HG03439 (cell line): ENCODE results near the gene PRAMEF17.
"Not testable (repeated sequence)": the region's sequence is repeated elsewhere in the genome, so short reads cannot be mapped to it uniquely, and the experiment has no call there.

Experiments used
- ATAC-seq: cut with Tn5 transposase; IDR thresholded peaks from one replicate; pipeline ENCODE4 v1.9.1; 2021; ENCODE audit warnings: mild to moderate bottlenecking, moderate library complexity; ENCODE audit not compliant: unreplicated experiment

Gene PRAMEF17, protein sequence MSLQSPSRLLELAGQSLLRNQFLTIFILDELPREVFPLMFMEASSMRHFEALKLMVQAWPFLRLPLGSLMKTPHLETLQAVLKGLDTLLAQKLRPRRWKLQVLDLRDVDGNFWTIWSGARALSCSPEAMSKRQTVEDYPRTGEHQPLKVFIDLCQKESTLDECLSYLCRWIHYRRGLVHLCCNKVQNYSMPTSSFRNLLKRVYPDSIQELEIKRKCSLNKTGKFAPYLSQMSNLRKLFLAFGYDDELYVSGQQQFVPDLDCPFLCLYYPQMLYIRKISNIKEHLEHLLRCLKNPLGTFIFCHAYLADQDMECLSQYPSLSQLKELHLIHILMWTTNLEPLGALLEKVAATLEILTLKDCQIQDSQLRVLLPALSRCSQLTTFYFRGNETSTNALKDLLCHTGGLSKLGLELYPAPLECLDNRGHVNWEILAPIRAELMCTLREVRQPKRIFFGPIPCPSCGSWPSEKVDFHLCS

DNA sequence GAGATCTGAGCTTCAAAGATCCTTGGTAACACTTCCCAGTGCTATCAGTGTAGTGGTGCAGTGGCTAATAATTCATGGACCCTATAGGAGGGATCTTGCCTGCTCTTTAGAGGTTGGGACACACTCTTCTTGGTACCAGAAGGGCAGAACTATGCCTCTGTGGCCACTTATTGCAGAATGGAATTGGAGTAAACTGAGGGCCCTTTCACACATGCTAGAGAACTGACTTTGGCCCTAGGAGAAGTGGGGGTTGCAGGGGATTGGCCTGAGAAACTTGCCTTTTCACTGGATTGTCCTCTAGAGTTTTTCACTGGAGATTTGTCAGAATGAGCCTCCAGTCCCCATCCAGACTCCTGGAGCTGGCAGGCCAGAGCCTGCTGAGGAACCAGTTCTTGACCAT is at the start of gene PRAMEF17:
Gene PRAMEF17, plus strand, starts transcription at position 301 of the 400 bp plus-strand sequence. Its CDS starts 26 bp downstream, at position 327.
- not testable (repeated sequence) for ATAC-seq

DNA sequence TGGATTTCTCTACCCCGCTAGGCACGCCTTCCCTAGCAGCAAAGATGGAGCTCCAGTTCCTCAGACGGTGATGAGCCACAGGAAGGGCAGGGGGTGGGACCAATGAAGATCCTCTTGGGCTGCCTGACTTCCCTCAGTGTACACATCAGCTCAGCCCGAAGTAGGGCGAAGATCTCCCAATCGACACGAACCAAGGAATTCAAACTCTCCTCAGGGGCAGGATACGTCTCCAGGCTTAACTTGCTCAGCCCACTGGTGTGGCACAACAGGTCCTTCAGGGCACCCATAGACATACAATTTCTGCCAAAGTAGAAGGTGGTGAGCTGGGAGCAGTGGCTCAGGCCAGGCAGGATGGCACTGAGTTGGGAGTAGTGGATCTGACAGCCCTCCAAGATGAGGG is 46.9 kb upstream of the PRAMEF17 start:
- not testable (repeated sequence) for ATAC-seq

DNA sequence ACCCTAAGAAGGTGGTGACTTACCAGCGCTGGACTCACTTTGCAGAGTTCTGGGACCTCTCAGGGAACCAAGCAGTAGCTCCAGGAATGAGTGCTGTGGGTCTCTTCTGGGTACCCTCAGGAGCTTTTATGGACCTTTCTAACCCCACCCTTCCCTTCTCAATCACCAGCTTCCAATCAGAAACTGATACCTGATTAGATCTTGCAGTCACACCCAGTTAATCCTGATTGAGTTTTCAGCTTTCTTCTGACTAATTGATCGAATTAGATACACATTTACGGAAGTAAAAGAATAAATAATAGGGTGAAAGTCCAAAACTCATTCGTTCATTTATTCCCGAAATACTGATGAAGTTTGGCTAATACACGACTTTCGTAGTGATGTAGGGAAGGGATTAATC is 42.4 kb upstream of the PRAMEF17 start, which contains the start of gene PRAMEF14:
Gene PRAMEF14, minus strand, starts transcription at position 101 of the 400 bp plus-strand sequence. CDS start 1,820 bp downstream, outside the sequence.
- not testable (repeated sequence) for ATAC-seq

DNA sequence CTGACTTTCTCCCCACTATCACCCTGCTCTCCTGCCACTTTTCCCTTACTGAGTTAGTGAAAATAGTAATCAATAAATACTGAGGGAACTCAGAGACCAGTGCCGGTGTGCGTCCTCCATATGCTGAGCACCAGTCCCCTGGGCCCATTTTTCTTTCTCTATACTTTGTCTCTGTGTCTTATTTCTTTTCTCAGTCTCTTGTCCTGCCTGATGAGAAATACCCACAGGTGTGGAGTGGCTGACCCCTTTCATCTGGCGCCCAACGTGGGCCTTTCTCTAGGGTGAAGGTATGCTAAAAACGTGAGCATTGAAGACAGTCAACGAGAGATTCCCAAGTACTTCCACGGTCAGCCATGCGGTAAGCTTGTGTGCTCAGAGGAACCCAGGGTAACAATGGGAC is 36.0 kb upstream of the PRAMEF17 start:
- ATAC-seq, result not testable (repeated sequence)

DNA sequence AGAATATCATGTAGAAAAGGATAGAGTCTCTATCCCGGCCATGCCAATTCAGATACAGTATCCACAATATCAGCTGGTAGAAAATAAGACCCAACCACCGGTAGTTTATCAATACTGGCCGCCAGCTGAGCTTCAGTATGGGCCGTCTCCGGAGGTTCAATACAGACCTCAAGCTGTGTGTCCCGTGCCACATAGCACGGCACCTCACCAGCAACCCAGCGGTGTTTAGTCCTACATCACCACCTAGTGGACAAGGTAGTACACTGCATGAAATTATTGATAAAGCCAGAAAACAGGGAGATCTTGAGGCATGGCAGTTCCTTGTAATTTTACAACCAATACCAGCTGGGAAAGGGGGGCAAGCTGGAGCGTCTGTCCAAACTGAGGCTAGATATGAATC is 35.0 kb upstream of the PRAMEF17 start:
- ATAC-seq, result not testable (repeated sequence)

DNA sequence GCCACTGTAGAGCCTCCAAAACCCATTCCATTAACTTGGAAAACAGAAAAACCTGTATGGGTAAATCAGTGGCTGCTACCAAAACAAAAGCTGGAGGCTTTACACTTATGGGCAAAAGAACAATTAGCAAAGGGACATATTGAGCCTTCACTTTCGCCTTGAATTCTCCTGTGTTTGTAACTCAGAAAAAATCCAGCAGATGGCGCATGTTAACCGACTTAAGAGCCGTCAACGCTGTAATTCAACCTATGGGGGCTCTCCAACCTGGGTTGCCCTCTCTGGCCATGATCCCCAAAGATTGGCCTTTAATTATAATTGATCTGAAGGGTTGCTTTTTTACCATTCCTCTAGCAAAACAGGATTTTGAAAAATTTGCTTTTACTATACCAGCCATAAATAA is 32.7 kb upstream of the PRAMEF17 start:
- not testable (repeated sequence) for ATAC-seq

DNA sequence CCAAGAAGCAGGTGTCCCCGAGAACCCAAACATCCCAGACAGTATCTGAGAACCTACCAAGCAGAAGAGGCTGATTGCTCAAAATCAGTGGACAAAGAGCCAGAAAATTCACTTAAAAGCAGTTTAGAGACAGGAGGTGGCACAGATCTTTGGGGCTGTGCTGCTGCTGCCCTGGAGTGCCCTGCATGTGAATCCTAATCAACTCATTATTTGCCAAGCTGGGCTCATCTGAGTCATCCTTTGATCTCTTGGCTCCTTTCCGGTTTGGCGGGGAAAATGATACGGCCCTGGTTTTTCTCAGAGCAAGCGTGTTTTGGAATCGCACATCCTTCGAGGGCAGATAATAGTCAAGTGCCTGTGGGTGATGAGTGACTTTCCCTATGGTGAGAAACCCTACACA is 27.1 kb upstream of the PRAMEF17 start:
- not testable (repeated sequence) for ATAC-seq

DNA sequence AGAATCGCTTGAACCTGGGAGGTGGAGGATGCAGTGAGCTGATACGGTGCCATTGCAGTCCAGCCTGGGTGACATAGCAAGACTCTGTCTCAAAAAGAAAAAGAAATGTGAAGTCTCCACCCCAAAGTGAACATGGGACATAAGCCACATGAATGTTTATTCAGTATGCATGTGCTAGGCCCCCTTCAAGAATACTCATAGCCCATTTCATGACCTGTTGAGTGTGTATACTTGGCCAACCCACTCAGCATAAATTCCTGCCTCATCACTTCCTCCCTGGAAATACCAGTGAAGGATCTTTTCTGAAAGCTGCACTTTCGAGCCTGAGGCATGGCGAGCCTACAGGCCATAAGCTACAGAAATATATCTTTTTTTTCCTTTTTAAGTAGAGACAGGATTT is 24.5 kb upstream of the PRAMEF17 start:
- not testable (repeated sequence) for ATAC-seq

DNA sequence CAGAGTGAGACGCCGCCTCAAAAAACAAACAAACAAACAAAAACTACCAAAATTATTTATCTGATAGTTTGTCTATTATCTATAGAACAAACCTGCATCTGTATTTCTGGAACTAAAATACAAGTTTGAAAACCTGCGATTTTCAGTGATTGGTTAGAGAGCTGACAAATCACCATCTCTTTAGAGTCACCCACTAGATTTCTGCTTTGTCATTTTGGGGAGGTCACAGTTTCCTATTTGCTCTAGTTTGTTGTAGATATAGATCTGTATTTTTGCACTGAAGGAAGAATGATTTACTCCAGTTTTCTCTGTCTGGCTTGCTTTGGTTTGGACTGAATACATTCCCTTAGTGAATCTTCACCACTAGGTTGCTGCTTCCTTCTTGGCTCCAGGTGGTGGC is 22.9 kb upstream of the PRAMEF17 start:
- not testable (repeated sequence) for ATAC-seq

DNA sequence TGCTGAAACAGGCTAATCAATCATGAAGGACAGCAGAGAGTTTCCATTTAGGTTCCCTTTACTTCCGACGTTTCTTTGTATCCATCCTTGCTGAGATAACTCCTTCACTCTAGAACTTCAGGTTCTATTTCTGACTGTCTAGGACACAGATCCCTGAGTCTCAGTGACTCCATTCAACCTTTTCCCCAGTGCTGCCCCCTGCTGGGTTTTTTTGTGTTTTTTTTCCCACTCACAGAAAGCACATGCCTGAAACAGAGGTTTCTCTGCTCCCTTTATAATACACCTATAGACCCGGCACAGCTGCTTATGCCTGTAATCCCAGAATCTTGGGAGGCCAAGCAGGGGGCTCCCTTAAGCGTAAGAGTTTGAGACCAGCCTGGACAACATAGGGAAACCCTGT is 20.9 kb upstream of the PRAMEF17 start:
- ATAC-seq, result not testable (repeated sequence)

DNA sequence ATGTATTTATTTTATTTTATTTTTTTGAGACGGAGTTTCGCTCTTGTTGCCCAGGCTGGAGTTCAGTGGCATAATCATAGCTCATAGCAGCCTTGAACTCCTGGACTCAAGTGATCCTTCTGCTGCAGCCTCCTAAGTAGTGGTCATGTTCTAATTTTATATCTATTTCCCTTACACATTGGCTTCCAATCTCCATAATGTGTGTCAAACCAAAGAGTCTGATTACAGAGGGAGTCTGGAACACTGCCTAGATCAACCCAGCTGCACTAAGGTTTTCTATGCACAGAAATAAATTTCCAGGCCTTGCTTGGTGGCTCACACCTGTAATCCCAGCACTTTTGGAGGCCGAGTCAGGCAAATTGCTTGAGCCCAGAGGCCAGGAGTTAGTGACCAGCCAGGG is 10.4 kb upstream of the PRAMEF17 start:
- ATAC-seq, result not testable (repeated sequence)

DNA sequence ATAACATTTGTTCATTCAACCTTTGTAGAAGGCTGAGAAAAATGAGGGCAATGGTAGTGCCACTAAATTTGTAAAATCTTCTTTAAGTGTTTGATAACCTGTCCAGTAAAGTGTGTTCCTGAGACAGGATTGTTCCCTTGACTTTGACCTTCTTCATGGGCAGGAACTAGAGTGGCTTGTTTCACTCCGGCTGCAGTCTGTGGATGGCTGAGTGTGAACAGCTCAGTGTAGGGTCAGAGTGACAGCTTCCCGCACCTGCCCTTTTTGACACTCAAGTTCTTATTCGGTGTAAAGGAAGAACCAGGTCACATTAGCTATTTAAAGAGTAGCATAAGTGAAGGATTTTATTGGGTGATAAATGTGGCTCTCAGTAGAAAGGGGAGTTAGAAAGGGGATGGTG is 9.1 kb upstream of the PRAMEF17 start:
- ATAC-seq, result not testable (repeated sequence)

DNA sequence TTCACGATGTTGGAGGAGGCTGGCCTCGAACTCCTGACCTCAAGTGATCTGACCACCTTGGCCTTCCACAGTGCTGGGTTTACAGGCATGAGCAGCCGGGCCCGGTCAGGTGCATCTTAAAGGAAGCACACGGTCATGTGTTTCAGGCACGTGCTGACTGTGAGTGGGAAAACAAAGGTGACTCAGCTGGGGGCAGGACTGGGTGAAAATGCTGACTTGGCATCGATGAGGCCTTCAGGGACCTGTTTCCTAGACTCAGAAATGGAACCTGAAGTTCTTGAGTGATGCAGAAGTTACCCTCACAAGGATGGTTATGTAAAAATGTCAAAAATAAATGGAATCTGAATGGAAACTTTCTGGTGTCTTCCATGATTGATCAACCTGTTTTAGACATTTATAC is 3.6 kb downstream of the PRAMEF17 start:
- ATAC-seq, result not testable (repeated sequence)

DNA sequence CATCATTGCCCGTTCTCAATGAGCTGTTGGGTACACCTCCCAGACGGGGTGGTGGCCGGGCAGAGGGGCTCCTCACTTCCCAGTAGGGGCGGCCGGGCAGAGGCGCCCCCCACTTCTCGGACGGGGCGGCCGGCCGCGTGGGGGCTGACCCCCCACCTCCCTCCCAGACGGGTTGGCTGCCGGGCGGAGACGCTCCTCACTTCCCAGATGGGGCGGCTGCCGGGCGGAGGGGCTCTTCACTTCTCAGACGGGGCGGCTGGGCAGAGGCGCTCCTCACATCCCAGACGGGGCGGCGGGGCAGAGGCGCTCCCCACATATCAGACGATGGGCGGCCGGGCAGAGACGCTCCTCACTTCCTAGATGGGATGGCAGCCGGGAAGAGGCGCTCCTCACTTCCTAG is 5.3 kb downstream of the PRAMEF17 start:
- not testable (repeated sequence) for ATAC-seq

DNA sequence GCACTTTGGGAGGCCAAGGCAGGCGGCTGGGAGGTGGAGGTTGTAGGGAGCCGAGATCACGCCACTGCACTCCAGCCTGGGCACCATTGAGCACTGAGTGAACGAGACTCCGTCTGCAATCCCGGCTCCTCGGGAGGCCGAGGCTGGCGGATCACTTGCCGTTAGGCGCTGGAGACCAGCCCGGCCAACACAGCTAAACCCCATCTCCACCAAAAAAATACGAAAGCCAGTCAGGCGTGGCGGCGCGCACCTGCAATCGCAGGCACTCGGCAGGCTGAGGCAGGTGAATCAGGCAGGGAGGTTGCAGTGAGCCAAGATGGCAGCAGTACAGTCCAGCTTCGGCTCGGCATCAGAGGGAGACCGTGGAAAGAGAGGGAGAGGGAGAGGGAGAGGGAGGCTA is 5.9 kb downstream of the PRAMEF17 start:
- ATAC-seq, result not testable (repeated sequence)

DNA sequence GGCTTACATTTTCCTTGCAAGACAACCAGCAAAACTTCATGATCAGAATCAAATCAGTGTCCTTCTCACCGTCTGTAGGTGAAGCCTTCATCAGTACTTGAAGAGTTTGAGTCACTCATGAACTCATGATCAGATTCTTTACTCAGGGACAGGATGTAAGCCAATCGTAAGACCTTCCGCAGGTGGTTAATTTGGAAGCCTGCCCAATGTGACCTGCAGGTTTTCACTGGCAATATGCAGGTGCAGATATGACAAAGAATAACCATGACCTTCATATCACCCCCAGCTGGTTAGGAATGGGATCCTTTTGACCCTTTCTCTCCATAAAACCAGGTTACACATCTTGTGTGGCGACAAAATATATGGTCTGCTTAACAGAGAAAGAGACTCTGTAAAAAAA is 18.4 kb downstream of the PRAMEF17 start:
- no peak for ATAC-seq

DNA sequence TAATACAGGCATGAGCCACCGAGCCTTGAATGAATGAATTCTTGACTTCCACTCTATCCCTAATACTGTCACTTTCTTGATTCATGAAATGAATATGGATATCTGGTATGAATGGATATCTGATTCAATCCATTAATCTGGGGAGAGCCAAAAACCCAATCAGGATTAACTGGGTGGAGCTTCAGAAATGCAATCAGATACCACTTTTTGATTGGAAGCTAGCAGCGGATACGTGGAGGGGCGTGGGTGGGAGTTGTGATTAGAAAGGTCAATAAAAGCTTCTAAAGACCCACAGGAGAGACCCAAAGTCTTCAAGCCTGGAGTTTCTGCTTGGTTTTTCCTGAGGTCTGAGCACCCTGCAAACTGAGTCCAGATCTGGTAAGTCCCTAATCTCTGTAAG is 20.7 kb downstream of the PRAMEF17 start, which contains the start of gene PRAMEF20:
Gene PRAMEF20, plus strand, starts transcription at position 301 of the 400 bp plus-strand sequence. CDS start 5,905 bp downstream, outside the sequence.
- ATAC-seq, result not testable (repeated sequence)

DNA sequence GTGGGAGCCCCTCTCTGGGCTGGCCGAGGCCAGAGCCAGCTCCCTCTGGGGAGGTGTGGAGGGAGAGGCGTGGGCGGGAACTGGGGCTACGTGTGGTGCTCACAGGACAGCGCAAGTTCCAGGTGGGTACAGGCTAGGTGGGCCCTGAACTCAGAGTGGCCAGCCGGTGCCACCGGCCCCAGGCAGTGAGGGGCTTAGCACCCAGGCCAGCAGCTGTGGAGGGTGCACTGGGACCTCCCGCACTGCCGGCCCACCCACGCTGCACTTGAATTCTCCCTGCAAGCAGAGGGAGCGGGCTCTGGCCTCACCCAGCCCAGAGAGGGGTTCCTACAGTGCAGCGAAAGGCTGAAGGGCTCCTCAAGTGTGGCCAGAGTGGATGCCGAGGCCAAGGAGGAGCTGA is 41.1 kb downstream of the PRAMEF17 start:
- ATAC-seq, result no peak

DNA sequence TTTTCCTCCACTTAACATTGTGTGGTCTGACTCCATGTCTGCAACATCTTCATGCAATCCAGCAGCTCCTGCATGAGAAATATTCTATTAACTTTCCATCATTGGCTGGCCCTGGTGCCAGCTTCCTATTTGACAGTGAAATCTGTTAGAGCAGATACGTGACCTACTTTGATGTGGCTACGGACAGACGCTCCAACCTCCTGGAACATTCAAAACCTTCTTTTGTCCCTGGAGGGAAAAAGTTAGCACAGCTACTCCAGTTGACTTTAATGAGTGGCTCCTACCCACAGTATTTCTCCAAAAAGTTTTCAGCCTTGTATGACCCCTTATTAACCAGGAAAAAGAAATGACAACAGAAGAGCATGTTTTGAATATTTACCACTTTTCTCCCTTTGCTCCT is 42.8 kb downstream of the PRAMEF17 start:
- ATAC-seq, result no peak

DNA sequence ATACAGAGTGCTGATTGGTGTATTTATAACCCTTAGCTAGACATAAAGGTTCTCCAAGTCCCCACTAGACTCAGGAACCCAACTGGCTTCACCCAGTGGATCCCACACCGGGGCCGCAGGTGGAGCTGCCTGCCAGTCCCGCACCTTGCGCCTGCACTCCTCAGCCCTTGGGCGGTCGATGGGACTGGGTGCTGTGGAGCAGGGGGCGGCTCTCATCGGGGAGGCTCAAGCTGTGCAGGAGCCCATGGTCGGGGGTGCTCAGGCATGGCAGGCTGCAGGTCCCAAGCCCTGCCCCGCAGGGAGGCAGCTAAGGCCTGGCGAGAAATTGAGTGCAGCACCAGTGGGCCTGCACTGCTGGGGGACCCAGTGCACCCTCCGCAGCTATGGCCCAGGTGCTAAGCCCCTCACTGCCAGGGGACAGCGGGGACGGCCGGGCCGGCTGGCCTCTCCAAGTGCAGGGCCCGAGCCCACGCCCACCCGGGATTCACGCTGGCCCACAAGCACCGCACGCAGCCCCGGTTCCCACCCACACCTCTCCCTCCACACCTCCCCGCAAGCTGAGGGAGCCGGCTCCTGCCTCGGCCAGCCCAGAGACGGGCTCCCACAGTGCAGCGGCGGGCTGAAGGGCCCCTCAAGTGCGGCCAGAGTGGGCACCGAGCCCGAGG is 44.4 kb downstream of the PRAMEF17 start:
- ATAC-seq, result not testable (repeated sequence)

DNA sequence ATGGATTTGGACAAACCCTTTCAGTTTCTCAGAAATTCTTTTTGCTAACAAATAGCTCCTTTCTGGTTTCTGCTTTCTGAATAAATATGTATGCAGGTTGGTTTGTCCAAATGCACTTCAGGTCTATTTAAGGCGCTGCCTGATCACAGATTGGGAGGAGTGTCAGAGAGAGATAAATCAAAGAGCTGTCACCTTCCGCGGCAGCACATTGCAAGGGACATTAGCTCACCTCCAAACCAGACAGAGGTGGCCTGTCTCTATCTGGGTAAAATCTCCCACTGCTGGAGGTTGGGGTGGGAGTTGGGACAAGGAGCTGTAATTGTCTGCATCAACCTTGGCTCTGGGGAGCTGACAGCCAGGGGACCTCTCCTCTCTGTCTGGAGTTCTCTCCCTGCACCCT is 46.0 kb downstream of the PRAMEF17 start:
- no peak for ATAC-seq
